GM18508 (cell line): ENCODE results near the gene GPS1.

ENCODE experiments used
- ATAC-seq: cut with Tn5 transposase; IDR thresholded peaks from one replicate; pipeline ENCODE4 v1.9.1; 2021; ENCODE audit warnings: moderate number of reproducible peaks; ENCODE audit not compliant: insufficient read depth, unreplicated experiment

GPS1 gene

DNA sequence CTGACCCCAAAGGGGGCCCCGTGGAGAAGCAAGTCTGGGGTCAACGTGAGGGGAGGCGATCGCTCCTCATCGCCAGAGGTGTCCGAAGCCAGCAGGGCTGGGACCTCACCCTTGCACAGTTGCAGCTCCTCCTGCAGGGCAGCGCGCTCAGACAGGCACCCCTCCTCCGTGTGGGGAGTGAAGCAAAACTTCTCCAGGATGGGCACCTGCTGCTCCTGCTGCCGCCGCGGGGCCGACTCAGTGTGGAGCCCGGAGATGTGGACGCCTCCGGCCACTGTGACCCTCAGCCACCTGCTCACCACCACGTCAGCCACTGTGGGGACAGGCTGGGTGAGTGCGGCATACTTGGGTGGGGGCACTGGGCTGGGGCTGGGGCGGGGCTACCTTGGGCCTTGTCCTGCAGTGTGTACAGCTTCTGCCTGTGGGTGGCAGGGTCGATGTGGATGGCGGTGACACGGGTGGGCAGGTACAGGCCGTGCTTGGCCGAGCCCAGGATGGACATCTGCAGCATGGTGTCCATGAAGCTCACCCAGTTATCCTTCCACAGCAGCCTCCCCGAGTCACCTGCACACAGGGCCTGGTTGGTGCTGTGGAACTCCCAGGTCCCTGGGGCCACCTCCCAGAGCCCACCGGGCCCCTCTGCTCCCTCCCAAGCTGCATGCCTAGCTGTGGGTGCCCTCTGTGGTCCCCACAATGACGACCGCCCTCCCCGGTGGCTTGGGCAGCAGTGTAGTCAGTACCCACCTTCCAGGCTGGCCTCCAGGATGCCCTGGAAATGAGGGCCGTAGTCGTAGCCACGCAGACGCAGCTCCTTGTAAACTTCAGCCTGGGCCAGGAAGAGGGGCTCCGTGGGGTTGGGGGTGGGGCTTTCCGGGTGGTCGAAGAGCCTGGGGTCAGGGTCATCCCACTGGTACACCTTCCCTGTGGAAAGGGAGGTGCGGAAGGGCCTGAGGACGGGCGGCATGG, 35.5 kb downstream of the GPS1 start:
- no peak for ATAC-seq

DNA sequence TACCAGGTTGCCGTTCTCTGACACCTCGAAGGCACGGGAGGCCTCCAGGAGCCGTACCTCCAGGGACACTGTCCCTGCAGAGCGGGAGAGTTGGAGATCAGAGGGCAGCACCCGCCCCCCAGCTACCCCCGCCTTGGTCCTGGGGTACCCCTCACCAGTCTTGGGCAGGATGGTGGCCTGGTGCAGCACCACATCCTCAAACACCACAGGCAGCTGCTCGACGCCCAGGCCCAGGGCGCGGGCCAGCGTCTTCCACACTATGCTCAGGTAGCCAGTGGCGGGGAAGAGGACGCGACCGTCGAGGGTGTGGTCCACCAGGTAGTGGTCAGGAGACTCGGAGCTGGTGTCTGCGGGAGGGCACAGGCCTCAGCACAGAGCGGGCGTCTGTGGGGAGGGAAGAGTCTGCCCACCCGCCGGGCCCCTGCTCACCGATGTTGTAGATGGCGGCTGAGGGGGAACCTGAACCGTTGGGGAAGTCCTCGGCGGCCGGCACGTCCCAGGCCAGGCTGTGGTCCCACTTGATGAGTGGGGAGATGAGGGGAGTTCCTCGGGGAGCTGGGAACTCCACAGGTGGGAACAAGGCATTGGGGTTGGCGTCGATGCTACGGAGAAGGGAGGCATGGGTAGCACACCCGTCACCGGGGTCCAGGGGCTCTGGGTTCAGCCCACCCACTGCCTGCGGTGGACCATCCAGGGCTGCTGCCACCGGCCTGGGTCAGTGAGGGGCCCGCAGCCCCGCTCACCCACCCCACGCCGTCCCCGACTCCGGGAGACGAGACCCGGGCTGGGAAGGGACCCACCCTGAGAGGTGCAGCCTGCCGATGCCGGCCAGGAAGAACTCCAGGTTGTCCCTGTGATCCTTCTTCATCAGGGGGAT, 36.5 kb downstream of the GPS1 start:
- ATAC-seq, result no peak

DNA sequence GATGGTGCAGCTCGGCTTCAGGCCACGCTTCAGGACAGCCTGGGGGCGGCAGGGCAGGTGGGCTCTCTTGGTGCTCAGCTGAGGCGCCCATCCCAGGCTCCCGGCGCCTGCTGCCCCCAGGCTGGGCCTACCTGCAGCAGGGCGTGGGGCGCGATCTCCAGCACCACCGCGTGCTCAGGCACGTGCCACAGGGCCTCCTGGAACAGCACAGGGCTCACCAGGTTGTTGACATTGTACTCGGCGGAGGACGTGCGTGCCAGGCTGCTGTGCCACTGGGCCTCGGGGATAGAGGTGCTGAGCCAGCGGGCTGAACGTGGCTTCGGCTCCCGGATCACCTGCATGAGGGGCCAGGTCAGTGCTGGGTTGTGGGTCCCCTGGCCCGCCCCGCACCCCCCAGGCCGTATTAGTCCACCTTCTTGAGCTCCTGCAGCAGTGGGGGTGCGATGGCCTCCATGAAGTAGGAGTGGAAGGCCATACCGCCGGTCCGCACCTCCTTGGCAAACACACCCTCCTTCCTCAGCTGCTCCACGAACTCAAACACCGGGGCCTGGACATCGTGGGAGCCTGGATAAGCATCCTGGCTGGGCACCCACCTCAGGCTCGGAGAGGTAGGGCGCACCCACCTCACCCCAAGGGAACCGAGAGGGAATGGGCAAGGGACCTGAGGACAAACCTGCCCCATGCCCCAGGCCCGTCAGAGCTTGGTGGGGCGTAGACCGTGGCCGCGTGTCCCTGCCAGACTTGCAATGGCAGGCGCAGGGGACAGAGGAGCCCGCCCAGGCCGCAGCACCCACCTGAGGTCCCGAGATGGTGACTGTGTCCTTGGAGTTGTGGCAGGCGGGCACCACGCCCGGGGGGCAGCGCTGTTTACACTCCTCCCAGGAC, 37.4 kb downstream of the GPS1 start:
- ATAC-seq, result no peak

DNA sequence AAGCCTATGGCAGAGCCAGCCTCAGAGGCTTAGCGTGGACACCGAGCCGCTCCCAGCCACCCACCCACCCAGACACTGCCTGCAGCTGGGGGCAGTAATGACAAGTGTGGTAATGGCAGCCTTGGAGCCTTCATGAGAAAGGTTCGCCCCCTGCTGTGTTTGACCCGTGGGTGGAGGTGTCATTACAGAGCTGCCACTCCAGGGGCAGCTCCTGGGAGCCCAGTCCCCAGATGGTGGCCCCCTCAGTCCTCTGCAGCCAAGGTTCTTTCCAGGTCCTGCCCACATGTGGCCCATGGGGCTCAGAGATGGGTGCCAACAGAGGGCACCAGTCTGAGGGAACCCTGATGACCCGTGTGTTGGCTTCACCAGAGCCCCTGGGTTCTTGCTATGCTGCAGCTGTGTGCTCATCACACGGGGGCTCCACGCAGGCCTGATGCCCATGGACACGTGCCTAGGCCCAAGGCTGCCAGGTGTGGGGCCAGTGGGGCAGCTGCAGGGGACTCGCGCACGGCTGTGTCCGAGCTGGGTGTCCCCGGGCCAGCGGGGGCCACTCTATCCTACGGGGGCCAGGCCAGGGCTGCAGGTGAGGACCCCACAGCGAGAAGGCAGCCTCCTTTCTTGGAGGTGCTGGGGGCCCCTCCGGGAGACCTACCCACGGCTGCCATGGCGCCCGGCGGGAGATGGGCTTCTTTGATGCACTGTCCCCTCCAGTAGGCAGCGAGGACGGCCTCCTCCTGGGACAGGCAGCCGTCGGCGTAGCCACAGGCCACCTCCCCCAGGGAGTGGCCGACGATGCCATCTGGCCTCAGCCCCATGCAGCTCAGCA, 38.2 kb downstream of the GPS1 start:
- no peak for ATAC-seq

DNA sequence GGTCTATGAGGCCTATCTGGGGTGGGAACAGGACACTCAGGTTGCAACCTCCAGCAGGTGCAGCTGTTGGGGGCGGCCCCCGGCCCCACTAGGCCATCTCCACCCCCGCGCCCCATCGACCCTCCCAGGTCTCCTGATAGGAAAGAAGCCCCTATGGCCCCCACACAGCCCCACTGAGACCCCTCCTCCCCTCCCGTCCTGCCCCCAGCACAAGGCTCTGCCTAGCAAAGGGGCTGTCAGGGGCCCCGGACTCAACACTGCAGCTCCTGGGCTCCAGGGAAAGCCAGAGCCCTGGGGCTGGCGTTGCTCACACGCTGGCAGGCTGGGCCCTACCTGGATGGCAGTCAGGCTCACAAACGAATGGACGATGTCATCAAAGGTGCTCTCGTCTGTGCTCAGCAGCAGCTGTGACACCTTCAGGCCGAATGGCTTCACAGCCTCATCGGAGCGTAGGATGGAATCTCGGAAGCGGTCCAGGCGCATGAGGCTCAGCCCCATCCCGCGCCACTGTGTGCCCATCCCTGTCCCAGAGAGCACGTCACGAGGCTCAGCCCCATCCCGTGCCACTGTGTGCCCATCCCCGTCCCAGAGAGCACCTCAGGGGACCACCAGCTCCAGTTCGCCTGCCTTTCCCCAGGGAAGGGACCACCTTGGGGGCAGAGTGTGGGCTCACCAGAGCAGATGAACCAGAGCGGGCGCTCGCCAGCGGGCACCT, 39.0 kb downstream of the GPS1 start:
- ATAC-seq, result no peak

DNA sequence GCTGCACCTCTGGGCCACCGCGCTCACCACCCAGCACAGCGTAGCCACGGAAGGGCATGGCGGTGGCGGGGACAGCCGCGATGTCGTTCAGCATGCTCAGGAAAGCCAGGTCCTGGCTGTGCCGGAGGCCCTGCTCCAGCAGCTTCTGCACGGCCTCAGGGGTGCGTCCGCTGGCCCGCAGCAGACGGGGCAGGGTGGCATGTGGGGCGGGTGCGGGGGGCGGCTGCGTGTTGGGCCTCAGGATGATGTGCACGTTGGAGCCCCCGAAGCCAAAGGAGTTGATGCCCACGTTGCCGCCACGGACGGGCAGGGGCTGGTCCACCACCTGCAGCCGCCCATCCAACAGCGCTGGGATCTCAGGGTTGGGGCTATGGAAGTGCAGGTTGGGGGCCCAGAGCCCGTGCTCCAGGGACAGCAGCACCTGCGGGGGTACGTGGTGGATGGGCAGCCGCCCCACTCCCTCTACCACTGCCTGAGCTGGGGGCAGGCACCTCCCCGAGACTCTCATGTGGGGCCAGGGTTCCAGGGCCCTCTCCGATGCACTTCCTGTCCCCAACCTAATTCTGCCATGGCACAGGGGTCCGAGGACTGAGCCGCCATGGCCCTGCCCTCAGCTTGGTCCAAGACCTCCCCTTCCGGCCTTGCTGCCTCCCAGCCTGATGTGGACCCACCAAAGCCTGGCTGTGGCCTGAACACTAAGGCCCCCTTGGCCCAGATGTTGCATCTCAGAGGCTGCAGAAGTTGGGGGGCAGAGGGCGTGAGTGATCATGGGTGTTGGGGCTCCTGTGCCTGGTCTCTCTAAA, 39.8 kb downstream of the GPS1 start:
- no peak for ATAC-seq

DNA sequence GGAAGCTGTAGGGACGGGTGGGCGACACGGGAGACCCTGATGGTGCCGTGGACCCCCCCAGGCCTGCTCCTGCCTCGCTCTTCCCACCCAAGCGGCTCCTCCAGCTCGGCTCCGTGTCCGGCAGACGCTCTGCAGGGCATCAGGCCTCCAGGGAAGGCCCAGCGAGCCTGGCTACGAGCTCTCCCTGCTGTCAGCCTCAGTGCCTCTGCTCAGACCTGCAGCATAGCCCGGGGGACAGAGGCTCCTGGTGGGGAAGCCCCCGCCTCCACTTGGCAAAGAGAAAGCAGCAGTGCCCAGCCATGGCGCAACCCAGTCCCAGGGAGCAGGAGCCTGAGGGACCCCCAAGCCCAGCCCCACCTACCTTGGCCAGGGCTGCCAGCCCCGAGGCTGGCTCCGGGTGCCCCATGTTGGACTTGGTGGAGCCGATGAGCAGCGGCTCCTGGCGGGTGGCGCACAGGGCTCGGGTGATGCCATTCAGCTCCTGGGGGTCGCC, 40.4 kb downstream of the GPS1 start:
- no peak for ATAC-seq

DNA sequence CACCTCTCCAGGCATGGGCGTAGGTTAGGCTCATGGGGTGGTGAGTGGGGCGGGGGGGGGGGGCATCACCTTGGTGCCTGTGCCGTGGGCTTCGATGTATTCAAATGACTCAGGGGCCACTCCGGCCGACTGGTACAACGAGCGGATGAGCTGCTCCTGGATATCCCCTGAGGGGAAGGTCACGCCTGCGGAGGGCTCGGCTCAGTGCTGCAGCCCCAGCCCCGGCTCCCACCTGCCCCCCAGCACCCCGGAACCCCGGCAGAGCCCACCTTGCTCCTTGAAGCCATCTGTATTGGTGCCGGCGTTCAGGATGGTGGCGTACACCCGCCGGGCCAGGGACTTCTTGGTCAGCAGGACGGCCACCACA, 40.9 kb downstream of the GPS1 start:
- no peak for ATAC-seq

DNA sequence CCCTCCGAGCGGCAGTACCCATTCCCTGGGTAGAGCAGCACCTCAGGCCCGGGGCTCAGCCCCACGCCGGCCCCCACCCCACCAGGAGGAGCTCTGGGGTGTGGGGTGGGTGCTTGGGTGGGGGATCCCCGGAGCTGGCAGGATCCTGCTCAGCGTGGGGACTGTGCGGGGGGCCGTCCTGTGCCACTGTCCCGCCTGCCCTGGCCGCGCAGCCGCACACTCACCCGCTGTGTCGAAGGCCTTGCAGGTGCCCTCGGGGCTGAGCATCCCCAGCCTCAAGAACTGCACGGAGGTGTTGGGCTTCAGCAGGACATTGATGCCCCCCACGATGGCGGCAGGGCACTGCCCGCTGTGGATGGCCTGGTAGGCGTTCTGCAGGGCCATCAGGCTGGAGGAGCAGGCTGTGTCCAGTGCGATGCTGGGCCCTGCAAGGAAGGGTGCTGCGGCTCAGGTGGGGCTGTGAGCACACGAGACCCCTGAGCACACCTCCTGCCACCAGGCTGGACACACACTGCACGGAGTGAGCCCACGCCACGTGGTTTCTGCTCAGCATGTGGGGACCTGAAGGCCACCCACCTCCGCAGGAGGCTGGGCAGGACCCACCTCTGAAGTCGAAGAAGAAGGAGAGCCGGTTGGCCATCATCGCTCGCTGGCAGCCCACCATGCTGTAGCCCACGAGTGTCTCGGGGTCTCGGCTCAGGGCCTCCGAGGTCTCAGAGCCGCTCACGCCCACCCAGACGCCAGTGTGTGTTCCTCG, 41.5 kb downstream of the GPS1 start:
- no peak for ATAC-seq

DNA sequence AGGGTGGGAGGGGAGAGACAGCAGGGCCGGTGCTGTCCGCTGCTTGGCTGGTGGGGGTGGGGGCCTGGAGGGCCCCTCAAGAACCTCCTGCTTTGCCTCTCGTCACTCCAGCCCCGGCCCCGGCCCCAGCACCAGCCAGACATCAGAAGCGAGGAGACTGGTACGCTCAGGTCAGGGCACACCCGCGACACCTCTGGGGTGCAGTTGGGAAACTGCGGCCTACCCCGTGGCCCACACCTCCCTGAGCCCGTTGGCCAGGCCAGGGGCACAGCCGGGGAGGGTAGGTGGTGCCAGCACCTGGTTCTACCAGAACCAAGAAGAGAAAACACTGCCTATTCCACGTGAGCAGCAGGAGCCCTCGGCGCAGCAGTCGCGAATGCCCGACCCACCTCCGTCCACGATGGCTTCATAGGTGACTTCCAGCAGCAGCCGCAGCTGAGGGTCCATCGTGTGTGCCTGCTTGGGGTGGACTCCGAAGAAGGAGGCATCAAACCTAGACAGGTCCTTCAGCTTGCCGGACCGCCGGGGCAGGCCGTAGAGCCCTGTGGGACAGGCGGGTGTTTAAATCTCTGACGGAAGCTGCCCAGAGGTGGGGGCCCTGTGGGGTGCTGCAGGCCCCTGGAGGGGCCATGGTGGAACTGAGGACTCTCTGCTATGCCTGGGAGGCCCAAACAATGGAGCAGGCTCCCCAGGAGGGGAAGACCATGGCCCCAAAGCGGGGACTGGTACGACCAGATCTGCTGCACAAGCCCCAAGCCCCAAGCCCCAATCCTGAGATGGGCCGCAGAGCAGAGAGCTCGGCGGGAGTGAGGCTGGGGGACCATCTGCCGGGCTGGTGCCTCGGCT, 43.5 kb downstream of the GPS1 start:
- no peak for ATAC-seq

DNA sequence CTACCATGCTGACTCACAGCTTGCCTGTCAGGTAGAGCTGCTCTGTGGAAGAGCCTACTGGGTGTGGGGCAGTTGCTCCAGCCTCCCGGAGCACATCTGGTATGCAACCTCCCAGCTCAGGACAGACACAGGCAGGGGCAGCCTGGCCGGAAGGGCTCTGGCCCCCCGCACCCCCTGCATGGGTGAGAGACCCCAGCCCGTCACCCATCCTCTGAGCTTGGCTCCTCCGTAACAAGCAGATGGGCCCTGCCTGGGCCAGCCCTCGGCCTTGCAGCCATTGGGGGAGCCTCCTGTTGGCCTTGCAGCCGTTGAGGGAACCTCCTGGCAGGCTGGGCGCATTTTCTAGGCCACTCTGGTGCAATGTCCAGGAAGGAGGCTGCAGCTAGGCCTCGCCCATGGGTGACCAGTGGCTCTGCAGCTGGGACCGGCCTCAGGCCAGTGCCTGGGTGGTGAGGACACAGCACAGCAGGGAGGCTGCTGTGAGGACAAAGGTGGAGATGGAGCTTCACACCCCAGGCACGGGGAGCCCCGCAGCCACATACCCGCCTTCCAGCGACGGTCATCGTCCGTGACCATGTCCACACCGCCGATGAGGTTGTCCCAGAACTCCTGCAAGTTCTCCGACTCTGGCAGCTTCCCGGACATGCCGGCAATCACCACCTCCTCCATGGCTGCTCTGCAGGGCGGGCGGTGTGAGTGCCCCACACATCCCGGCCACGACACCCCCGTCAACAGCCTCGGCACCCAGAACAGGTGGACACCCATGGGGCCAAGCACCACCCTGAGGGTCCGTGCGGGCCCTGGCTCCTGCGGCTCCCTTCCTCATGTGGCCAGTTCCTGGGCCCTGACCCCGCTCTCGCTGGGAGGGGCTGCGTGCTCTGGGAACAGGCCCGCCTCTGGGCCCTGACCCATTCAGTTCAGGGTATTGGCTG, 44.3 kb downstream of the GPS1 start:
- no peak for ATAC-seq

DNA sequence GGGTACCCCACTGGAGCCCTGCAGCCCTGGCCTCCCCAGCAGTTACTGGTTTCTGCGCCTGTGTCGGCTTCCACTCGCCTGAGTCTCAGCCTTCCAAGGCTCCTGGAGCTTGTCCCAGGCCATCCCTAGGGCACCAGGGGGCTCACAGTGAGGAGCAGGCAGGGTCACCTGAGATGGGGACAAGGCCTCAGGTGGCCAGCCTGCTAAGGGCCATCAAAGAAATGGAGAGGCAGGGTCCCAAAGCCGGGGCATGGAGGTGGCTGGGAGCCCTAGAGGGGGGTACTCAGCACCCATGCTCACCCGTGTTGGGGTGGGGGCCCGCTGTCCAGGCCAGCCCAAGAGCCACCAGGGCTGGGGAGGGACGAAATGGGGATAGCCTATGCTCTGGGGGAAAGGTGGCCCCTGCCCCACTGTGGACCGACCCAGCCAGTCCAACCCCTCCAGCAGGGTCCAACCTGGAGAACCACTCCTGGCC, 45.0 kb downstream of the GPS1 start:
- no peak for ATAC-seq

DNA sequence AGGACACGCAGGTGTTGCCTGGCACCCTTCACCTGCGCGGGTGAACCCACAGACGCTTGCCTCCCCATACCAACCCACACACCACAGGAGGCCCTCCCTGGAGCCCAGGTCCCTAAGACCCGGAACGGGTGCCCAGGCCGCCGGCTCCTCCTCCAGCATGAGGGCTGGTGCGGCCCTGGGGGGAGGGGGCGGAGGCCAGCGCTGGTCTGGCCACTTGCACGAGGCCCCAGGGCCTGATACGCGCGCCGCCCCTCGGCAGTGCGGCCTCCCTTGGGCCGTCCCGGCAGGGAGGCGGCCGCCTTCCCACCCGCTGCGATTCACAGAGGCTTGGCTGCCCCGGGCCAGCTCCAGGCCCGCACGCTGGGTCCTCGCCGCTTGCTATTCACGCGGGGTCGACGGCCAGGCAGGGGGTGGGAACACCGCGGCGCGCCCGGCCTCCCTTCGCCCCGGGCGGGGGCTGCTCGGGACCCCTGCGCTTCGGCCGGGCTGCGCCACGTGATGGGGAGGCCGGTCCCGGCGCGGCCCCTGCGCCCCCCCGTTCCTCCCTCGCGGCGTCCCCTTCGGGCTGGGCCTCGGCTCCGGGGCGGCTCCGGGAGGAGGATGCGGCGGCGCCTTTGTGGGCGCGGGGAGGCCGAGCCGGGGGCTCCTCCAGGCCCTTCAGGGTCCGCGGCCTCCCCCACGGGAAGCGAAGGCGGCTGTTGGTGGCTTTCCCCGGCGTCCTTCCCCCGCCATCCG, 45.7 kb downstream of the GPS1 start:
- no peak for ATAC-seq

DNA sequence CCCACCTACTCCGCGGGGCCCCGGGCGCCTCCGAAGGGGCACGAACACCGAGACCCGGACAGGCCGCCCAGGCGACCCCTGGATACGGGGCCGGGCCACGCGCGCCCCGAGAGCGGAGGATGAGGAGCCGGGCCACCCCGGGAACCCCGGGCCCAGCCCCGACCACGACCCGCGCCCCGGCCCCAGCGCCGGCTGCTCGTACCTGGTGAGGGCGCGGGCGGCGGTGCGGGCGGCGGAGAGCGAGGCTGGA, 46.1 kb downstream of the GPS1 start:
- peak; percentile 4 for ATAC-seq
